ENCODE data around the gene SOAT2.
A peak's percentile ranks its signal among the peaks of the same experiment; 100 is the strongest.

SOAT2 gene

GRCh38 chr12:53102883-53103807 is at the start of gene SOAT2:
Gene SOAT2 (plus strand): TSS chr12:53103486. CDS start chr12:53103578, 92 bp downstream.
- no peak for DNase-seq
- peak within 1 kb of the TSS in 1 of 2 donors; percentile 10 for H3K27ac ChIP-seq
- no peak for TF ChIP-seq CTCF (IDR thresholded peaks at IDR 0.05)
- H3K36me3 ChIP-seq, result peaks cover 20 to 23% (median 22%) of the 10 kb centered on the region in 3 donors
- peaks cover 4 to 56% (median 30%) of the 10 kb centered on the region in 4 donors for H3K4me1 ChIP-seq
- no peak within 1 kb of the TSS for H3K4me3 ChIP-seq
- no peaks in the 10 kb centered on the region for H3K9me3 ChIP-seq
- intact Hi-C loops (cut with DNase I; ENCODE audit: low total_unique reads), result no loop called here
- no peaks in the 10 kb centered on the region for H3K27me3 ChIP-seq

GRCh38 chr12:53054112-53054878 is 49.0 kb upstream of the SOAT2 start:
- Histone ChIP-seq H3K27ac (peak overlapping the region; percentile 99), H3K27me3 (no peaks in the 10 kb centered on the region), H3K36me3 (peaks cover 45 to 53% (median 48%) of the 10 kb centered on the region in 3 donors), H3K4me1 (peaks cover 9 to 72% (median 54%) of the 10 kb centered on the region in 4 donors), H3K9me3 (no peaks in the 10 kb centered on the region), H3K4me3 (peak overlapping the region; percentile 71 to 79)
- DNase-seq, result peak; percentile 95 to 98
- TF ChIP-seq CTCF (IDR thresholded peaks at IDR 0.05), result no peak
- intact Hi-C loops (cut with DNase I; ENCODE audit: low total_unique reads), result no loop called here

GRCh38 chr12:53055471-53056266 is 47.6 kb upstream of the SOAT2 start:
- no peaks in the 10 kb centered on the region for H3K27me3 ChIP-seq
- peak overlapping the region; percentile 99 for H3K27ac ChIP-seq
- no peak overlapping the region for H3K4me3 ChIP-seq
- TF ChIP-seq CTCF (IDR thresholded peaks at IDR 0.05), result no peak
- DNase-seq, result peak in 1 of 2 donors; percentile 30
- H3K4me1 ChIP-seq, result peaks cover 9 to 72% (median 57%) of the 10 kb centered on the region in 4 donors
- peaks cover 59 to 67% (median 62%) of the 10 kb centered on the region in 3 donors for H3K36me3 ChIP-seq
- intact Hi-C loops (cut with DNase I; ENCODE audit: low total_unique reads), result no loop called here
- no peaks in the 10 kb centered on the region for H3K9me3 ChIP-seq

- peak in 1 of 2 donors; percentile 22 for DNase-seq
- Histone ChIP-seq H3K4me3 (no peak overlapping the region), H3K36me3 (peaks cover 65 to 73% (median 68%) of the 10 kb centered on the region in 3 donors), H3K27ac (peak overlapping the region; percentile 99), H3K4me1 (peaks cover 9 to 72% (median 60%) of the 10 kb centered on the region in 4 donors), H3K9me3 (no peaks in the 10 kb centered on the region), H3K27me3 (no peaks in the 10 kb centered on the region)
- intact Hi-C loops (cut with DNase I; ENCODE audit: low total_unique reads), result no loop called here
- no peak for TF ChIP-seq CTCF (IDR thresholded peaks at IDR 0.05)
Observed at GRCh38 chr12:53056296-53056695, 47.0 kb upstream of the SOAT2 start.

GRCh38 chr12:53056901-53057300 is 46.4 kb upstream of the SOAT2 start:
- H3K9me3 ChIP-seq, result no peaks in the 10 kb centered on the region
- intact Hi-C loops (cut with DNase I; ENCODE audit: low total_unique reads), result no loop called here
- peaks cover 9 to 72% (median 60%) of the 10 kb centered on the region in 4 donors for H3K4me1 ChIP-seq
- peaks cover 66 to 76% (median 72%) of the 10 kb centered on the region in 3 donors for H3K36me3 ChIP-seq
- no peaks in the 10 kb centered on the region for H3K27me3 ChIP-seq
- H3K4me3 ChIP-seq, result no peak overlapping the region
- no peak for DNase-seq
- H3K27ac ChIP-seq, result peak overlapping the region; percentile 99
- TF ChIP-seq CTCF (IDR thresholded peaks at IDR 0.05), result no peak
